OCI-LY1 (cell line): ENCODE data around the gene SYNGAP1.

Experiments
- H2AFZ ChIP-seq: fragments of 200-600 bp; sonication (generic), shearing (Covaris generic); 2 replicates; pipeline ENCODE4 v1.6.0; 2014; ENCODE audit warnings: antibody characterized with exemption, mild to moderate bottlenecking, low read length
- H3F3A ChIP-seq: fragments of 200-600 bp; sonication (generic), shearing (Covaris generic); 2 replicates; pipeline ENCODE4 v1.6.0; 2014; ENCODE audit warnings: mild to moderate bottlenecking, antibody characterized with exemption, low read length, moderate library complexity; ENCODE audit not compliant: insufficient read depth
- H3K27ac ChIP-seq: fragments of 200-600 bp; sonication (generic); 2 replicates; pipeline ENCODE4 v1.5.1; 2014; ENCODE audit warnings: low read length, mixed run types, mild to moderate bottlenecking, low read depth; ENCODE audit not compliant: poor library complexity, severe bottlenecking
- H3K27me3 ChIP-seq: fragments of 200-600 bp; sonication (generic); 2 replicates; pipeline ENCODE4 v1.6.0; 2014; ENCODE audit warnings: antibody characterized with exemption, mild to moderate bottlenecking, low read length, moderate library complexity; ENCODE audit not compliant: insufficient read depth
- H3K36me3 ChIP-seq: fragments of 200-600 bp; sonication (generic); 2 replicates; pipeline ENCODE4 v1.6.1; 2014; ENCODE audit warnings: mild to moderate bottlenecking, antibody characterized with exemption, low read length, moderate library complexity, mixed read lengths; ENCODE audit not compliant: insufficient read depth
- H3K4me1 ChIP-seq: fragments of 200-600 bp; sonication (generic); 2 replicates; pipeline ENCODE4 v1.5.1; 2014; ENCODE audit warnings: mild to moderate bottlenecking, low read length, moderate library complexity; ENCODE audit not compliant: insufficient read depth, severe bottlenecking
- H3K4me2 ChIP-seq: fragments of 200-600 bp; sonication (generic), shearing (Covaris generic); 2 replicates; pipeline ENCODE4 v1.6.1; 2014; ENCODE audit warnings: low read length
- H3K4me3 ChIP-seq: fragments of 200-600 bp; sonication (generic); 2 replicates; pipeline ENCODE4 v1.5.1; 2014; ENCODE audit warnings: low read length, low read depth, mild to moderate bottlenecking, mixed read lengths; ENCODE audit not compliant: poor library complexity, severe bottlenecking
- H3K79me2 ChIP-seq: fragments of 200-600 bp; shearing (Covaris generic); 2 replicates; pipeline ENCODE4 v1.6.1; 2016; ENCODE audit warnings: mixed run types, low read length, mixed read lengths; ENCODE audit not compliant: insufficient read depth
- H3K9ac ChIP-seq: fragments of 200-600 bp; sonication (generic), shearing (Covaris generic); 2 replicates; pipeline ENCODE4 v1.6.1; 2014; ENCODE audit warnings: mild to moderate bottlenecking, low read length, mixed read lengths
- H3K9me2 ChIP-seq: fragments of 200-600 bp; sonication (generic), shearing (Covaris generic); 2 replicates; pipeline ENCODE4 v1.6.1; 2014; ENCODE audit warnings: low read depth, mild to moderate bottlenecking, low read length, mixed read lengths
- H3K9me3 ChIP-seq: fragments of 200-600 bp; shearing (Covaris generic); 2 replicates; pipeline ENCODE4 v1.6.1; 2014; ENCODE audit warnings: low read length, mixed read lengths
- H4K20me1 ChIP-seq: fragments of 200-600 bp; sonication (generic), shearing (Covaris generic); 2 replicates; pipeline ENCODE4 v1.6.0; 2016; ENCODE audit warnings: mild to moderate bottlenecking, low read length; ENCODE audit not compliant: insufficient read depth
- EZH2 ChIP-seq: fragments of 200-600 bp; sonication (generic), shearing (Covaris generic); IDR thresholded peaks from 2 replicates; pipeline ENCODE4 v1.8.0; 2017; ENCODE audit warnings: borderline replicate concordance, mixed run types, mild to moderate bottlenecking, antibody characterized with exemption, low read length, moderate library complexity, mixed read lengths
- TF ChIP-seq, protein P1 (sequence below): fragments of 200-600 bp; sonication (generic), shearing (Covaris generic); IDR thresholded peaks from 2 replicates; pipeline ENCODE4 v1.5.1; 2017; ENCODE audit warnings: mild to moderate bottlenecking, antibody characterized with exemption, low read length, moderate library complexity, mixed read lengths

Gene SYNGAP1

DNA sequence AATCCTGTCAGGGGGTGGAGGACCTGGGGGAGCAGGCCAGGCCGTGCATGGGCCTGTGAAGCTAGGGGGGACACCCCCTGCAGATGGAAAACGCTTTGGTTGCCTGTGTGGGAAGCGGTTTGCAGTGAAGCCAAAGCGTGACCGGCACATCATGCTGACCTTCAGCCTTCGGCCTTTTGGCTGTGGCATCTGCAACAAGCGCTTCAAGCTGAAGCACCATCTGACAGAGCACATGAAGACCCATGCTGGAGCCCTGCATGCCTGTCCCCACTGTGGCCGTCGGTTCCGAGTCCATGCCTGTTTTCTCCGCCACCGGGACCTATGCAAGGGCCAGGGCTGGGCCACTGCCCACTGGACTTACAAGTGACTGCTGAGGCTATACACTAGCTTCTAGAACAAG lies 36.3 kb downstream of the SYNGAP1 start:
- H2AFZ ChIP-seq: no peak overlapping the region
- H3K4me2 ChIP-seq: no peak overlapping the region
- no peaks in the 10 kb centered on the region for H3K9me2 ChIP-seq
- H3K79me2 ChIP-seq: no peaks in the 10 kb centered on the region
- no peak overlapping the region for H3K4me3 ChIP-seq
- TF ChIP-seq EZH2: no peak
- TF ChIP-seq, protein P1, sequence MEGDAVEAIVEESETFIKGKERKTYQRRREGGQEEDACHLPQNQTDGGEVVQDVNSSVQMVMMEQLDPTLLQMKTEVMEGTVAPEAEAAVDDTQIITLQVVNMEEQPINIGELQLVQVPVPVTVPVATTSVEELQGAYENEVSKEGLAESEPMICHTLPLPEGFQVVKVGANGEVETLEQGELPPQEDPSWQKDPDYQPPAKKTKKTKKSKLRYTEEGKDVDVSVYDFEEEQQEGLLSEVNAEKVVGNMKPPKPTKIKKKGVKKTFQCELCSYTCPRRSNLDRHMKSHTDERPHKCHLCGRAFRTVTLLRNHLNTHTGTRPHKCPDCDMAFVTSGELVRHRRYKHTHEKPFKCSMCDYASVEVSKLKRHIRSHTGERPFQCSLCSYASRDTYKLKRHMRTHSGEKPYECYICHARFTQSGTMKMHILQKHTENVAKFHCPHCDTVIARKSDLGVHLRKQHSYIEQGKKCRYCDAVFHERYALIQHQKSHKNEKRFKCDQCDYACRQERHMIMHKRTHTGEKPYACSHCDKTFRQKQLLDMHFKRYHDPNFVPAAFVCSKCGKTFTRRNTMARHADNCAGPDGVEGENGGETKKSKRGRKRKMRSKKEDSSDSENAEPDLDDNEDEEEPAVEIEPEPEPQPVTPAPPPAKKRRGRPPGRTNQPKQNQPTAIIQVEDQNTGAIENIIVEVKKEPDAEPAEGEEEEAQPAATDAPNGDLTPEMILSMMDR: no peak
- H3K9me3 ChIP-seq: no peaks in the 10 kb centered on the region
- H3K4me1 ChIP-seq: peaks cover 19% of the 10 kb centered on the region
- no peaks in the 10 kb centered on the region for H3K27me3 ChIP-seq
- H3F3A ChIP-seq: no peaks in the 10 kb centered on the region
- H3K27ac ChIP-seq: no peak overlapping the region
- H4K20me1 ChIP-seq: no peaks in the 10 kb centered on the region
- peaks cover 12% of the 10 kb centered on the region; the same call in 1 of the 2 replicates for H3K36me3 ChIP-seq
- H3K9ac ChIP-seq: no peak overlapping the region

DNA sequence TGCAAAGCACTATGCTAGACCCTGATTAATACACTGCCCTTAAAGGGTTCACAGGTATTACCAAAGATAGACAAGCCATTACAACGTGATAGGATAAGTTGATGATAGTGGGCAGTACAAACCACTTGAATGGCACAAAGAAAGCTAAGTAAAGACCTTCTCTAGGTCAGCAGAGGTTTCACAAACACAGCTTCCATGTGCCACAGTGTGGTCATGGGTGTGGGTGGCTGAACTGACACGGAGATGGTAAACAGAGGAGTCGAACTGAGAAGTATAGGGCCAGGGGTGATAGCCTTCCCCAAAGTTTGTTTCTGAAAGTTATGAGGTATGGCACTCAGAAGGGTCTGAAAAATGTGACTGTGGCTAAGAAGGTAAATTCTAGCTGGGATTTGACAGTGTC lies 38.8 kb downstream of the SYNGAP1 start:
- H3K4me1 ChIP-seq: peaks cover 9% of the 10 kb centered on the region
- no peaks in the 10 kb centered on the region for H3K9me3 ChIP-seq
- H3K27ac ChIP-seq: no peak overlapping the region
- H3K36me3 ChIP-seq: peaks cover 12% of the 10 kb centered on the region; the same call in 1 of the 2 replicates
- no peak overlapping the region for H3K4me3 ChIP-seq
- H2AFZ ChIP-seq: no peak overlapping the region
- no peaks in the 10 kb centered on the region for H4K20me1 ChIP-seq
- no peak overlapping the region for H3K9ac ChIP-seq
- H3K79me2 ChIP-seq: no peaks in the 10 kb centered on the region
- no peak overlapping the region for H3K4me2 ChIP-seq
- no peaks in the 10 kb centered on the region; the same call in 1 of the 2 replicates for H3K27me3 ChIP-seq
- TF ChIP-seq, protein P1: no peak
- TF ChIP-seq EZH2: no peak
- no peaks in the 10 kb centered on the region for H3K9me2 ChIP-seq
- H3F3A ChIP-seq: no peaks in the 10 kb centered on the region

DNA sequence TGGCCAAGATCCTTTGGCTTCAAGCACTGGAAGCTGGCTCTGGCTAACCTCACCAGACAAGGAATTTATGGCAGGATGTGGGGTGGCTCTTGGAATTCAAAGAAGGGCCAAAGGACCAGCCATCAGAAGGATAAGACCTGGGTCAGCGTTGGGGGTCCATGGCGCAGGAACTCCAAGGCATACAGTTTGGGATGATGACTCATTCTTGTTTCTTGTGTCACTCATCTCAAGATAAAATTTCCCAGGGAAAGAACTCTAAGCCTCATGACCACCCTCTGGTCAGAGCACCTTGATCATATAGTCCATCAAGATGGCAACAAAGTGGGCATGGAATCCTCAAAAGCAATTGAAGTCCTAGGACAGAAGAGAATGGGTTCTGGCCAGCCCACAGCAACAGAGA lies 39.4 kb downstream of the SYNGAP1 start:
- TF ChIP-seq, protein P1: no peak
- Histone ChIP-seq H3K9ac (no peak overlapping the region), H3K9me3 (no peaks in the 10 kb centered on the region), H3K4me2 (no peak overlapping the region), H4K20me1 (no peaks in the 10 kb centered on the region), H3K4me3 (no peak overlapping the region), H3K27ac (no peak overlapping the region), H3K9me2 (no peaks in the 10 kb centered on the region), H3K79me2 (no peaks in the 10 kb centered on the region), H2AFZ (no peak overlapping the region), H3K27me3 (no peaks in the 10 kb centered on the region; the same call in 1 of the 2 replicates), H3K36me3 (peaks cover 12% of the 10 kb centered on the region; the same call in 1 of the 2 replicates), H3F3A (no peaks in the 10 kb centered on the region), H3K4me1 (peaks cover 8% of the 10 kb centered on the region)
